Limb (tissue), 2 donors: ENCODE data around the gene C11orf52.
"Not testable (repeated sequence)": the region's sequence is repeated elsewhere in the genome, so short reads cannot be mapped to it uniquely, and the experiment has no call there.

ENCODE experiments used
- DNase-seq, 2 donors: peaks; one replicate each; pipeline ENCODE4 v3.0.0-alpha.2; 2016; ENCODE audit errors: extremely low spot score in 2 of 2

C11orf52 gene

GRCh38 chr11:111918390-111919256, at the start of gene C11orf52:
C11orf52 (plus strand) TSS chr11:111918913; CDS start chr11:111918973, 60 bp downstream.
- peak; percentile 37 to 60 for DNase-seq

GRCh38 chr11:111870113-111870512, 48.6 kb upstream of the C11orf52 start:
- no peak for DNase-seq

GRCh38 chr11:111870522-111870885, 48.2 kb upstream of the C11orf52 start:
- no peak for DNase-seq

GRCh38 chr11:111870886-111871692, 47.6 kb upstream of the C11orf52 start, which contains the start of gene ALG9:
ALG9 (minus strand) TSS chr11:111871581; CDS start chr11:111871482, 99 bp downstream.
- peak; percentile 84 to 91 for DNase-seq

- no peak for DNase-seq
Observed at GRCh38 chr11:111871693-111872161, 47.0 kb upstream of the C11orf52 start.

GRCh38 chr11:111878385-111878848, 40.3 kb upstream of the C11orf52 start:
- DNase-seq = peak in 1 of 2 donors; percentile 29

GRCh38 chr11:111878849-111879636, 39.7 kb upstream of the C11orf52 start, which contains the start of the genes CFAP68 and FDXACB1:
CFAP68 (plus strand) TSS chr11:111879541; CDS start chr11:111879561, 20 bp downstream.
FDXACB1 (minus strand) TSS chr11:111879165; CDS start chr11:111879132, 33 bp downstream.
- peak; percentile 97 to 98 for DNase-seq

GRCh38 chr11:111879637-111879960, 39.1 kb upstream of the C11orf52 start:
- no peak for DNase-seq

GRCh38 chr11:111882202-111882601, 36.5 kb upstream of the C11orf52 start:
- DNase-seq = no peak

GRCh38 chr11:111885053-111885452, 33.7 kb upstream of the C11orf52 start:
- DNase-seq = not testable (repeated sequence)

GRCh38 chr11:111886032-111886431, 32.7 kb upstream of the C11orf52 start:
- no peak for DNase-seq

- DNase-seq = no peak
Observed at GRCh38 chr11:111886844-111887243, 31.9 kb upstream of the C11orf52 start.

- no peak for DNase-seq
Observed at GRCh38 chr11:111905411-111905810, 13.3 kb upstream of the C11orf52 start.

- DNase-seq = no peak
Observed at GRCh38 chr11:111906680-111907079, 12.0 kb upstream of the C11orf52 start.

- DNase-seq = no peak
Observed at GRCh38 chr11:111908639-111909305, 9.9 kb upstream of the C11orf52 start.

GRCh38 chr11:111909378-111909777, 9.3 kb upstream of the C11orf52 start:
- no peak for DNase-seq

- DNase-seq = no peak
Observed at GRCh38 chr11:111910676-111911562, 7.8 kb upstream of the C11orf52 start.

- DNase-seq = peak; percentile 75 to 77
Observed at GRCh38 chr11:111911563-111912401, 6.9 kb upstream of the C11orf52 start, which contains the start of gene CRYAB. CRYAB (minus strand) TSS chr11:111911770; CDS start chr11:111911724, 46 bp downstream.
